RWPE2 (cell line): Measurements from ENCODE around the gene CXXC5.
"Not testable (repeated sequence)": the region's sequence is repeated elsewhere in the genome, so short reads cannot be mapped to it uniquely, and the experiment has no call there.

Source experiments
- ATAC-seq: fragments of 200-7000 bp; cut with Tn5 transposase; 3 replicates; pipeline ENCODE4 v1.9.1; 2021; ENCODE audit warnings: low read depth
- DNase-seq: peaks from one replicate; pipeline ENCODE4 v3.0.0-alpha.2; 2020; ENCODE audit warnings: low spot score
- H3K27ac ChIP-seq: fragments of 450-650 bp; 2 replicates; pipeline ENCODE4 v1.5.1; 2017; ENCODE audit warnings: mild to moderate bottlenecking; ENCODE audit not compliant: poor library complexity, severe bottlenecking
- H3K27me3 ChIP-seq: fragments of 250-450 bp; sonication (Bioruptor Pico); 2 replicates; pipeline ENCODE4 v1.5.1; 2021; ENCODE audit warnings: mild to moderate bottlenecking, moderate library complexity; ENCODE audit not compliant: insufficient read depth, poor library complexity, severe bottlenecking
- H3K36me3 ChIP-seq: fragments of 250-450 bp; sonication (Bioruptor Pico); 2 replicates; pipeline ENCODE4 v1.5.1; 2020; ENCODE audit warnings: low read depth, mild to moderate bottlenecking, moderate library complexity
- H3K4me1 ChIP-seq: fragments of 250-450 bp; sonication (Bioruptor Pico); 2 replicates; pipeline ENCODE4 v1.5.1; 2021; ENCODE audit warnings: mild to moderate bottlenecking, moderate library complexity; ENCODE audit not compliant: insufficient read depth, poor library complexity, severe bottlenecking
- H3K4me3 ChIP-seq: fragments of 250-450 bp; sonication (Bioruptor Pico); 2 replicates; pipeline ENCODE4 v1.5.1; 2021; ENCODE audit warnings: mild to moderate bottlenecking, moderate library complexity; ENCODE audit not compliant: severe bottlenecking
- H3K9me3 ChIP-seq: fragments of 250-450 bp; sonication (Bioruptor Pico); 2 replicates; pipeline ENCODE4 v1.5.1; 2021; ENCODE audit warnings: mild to moderate bottlenecking, moderate library complexity; ENCODE audit not compliant: severe bottlenecking
- CTCF ChIP-seq: fragments of 450-650 bp; IDR thresholded peaks from one replicate; pipeline ENCODE4 v1.5.1; 2017; ENCODE audit warnings: mild to moderate bottlenecking, moderate library complexity; ENCODE audit not compliant: poor library complexity, severe bottlenecking

CXXC5 gene

GRCh38 chr5:139725073-139725830 is 77.1 kb downstream of the CXXC5 start:
- ATAC-seq (peak; percentile 81), DNase-seq (no peak)
- no peak for TF ChIP-seq CTCF
- Histone ChIP-seq H3K9me3 (no peaks in the 10 kb centered on the region), H3K27me3 (no peaks in the 10 kb centered on the region), H3K27ac (no peak overlapping the region), H3K4me1 (no peaks in the 10 kb centered on the region), H3K4me3 (no peak overlapping the region), H3K36me3 (no peaks in the 10 kb centered on the region)

- ATAC-seq (no peak), DNase-seq (no peak)
- Histone ChIP-seq H3K27ac (no peak overlapping the region), H3K4me1 (no peaks in the 10 kb centered on the region), H3K4me3 (no peak overlapping the region), H3K36me3 (no peaks in the 10 kb centered on the region), H3K9me3 (no peaks in the 10 kb centered on the region), H3K27me3 (no peaks in the 10 kb centered on the region)
- TF ChIP-seq CTCF: no peak
Measured at GRCh38 chr5:139726248-139726647, 78.1 kb downstream of the CXXC5 start.

GRCh38 chr5:139727615-139728014 is 79.5 kb downstream of the CXXC5 start:
- not testable (repeated sequence) for ATAC-seq, H3K36me3 ChIP-seq, H3K27me3 ChIP-seq, H3K4me3 ChIP-seq, H3K27ac ChIP-seq, DNase-seq, H3K4me1 ChIP-seq, H3K9me3 ChIP-seq

- H3K9me3 ChIP-seq: no peaks in the 10 kb centered on the region
- no peak overlapping the region for H3K27ac ChIP-seq
- ATAC-seq (no peak), DNase-seq (no peak)
- no peaks in the 10 kb centered on the region for H3K27me3 ChIP-seq
- no peak overlapping the region for H3K4me3 ChIP-seq
- H3K36me3 ChIP-seq: no peaks in the 10 kb centered on the region
- TF ChIP-seq CTCF: no peak
- no peaks in the 10 kb centered on the region for H3K4me1 ChIP-seq
Measured at GRCh38 chr5:139731281-139731680, 83.1 kb downstream of the CXXC5 start.

GRCh38 chr5:139732019-139732418 is 83.9 kb downstream of the CXXC5 start:
- no peak for ATAC-seq
- Histone ChIP-seq H3K36me3 (no peaks in the 10 kb centered on the region), H3K4me3 (no peak overlapping the region), H3K4me1 (no peaks in the 10 kb centered on the region), H3K27me3 (no peaks in the 10 kb centered on the region), H3K27ac (no peak overlapping the region), H3K9me3 (no peaks in the 10 kb centered on the region)
- DNase-seq: no peak
- TF ChIP-seq CTCF: no peak
